ENCODE results near the gene TMEM207.

Gene TMEM207

GRCh38 chr3:190387578-190388213 is 62.0 kb downstream of the TMEM207 start, which contains the start of gene CLDN16:
Gene CLDN16, plus strand, starts transcription at chr3:190388163. Its CDS starts 167 bp downstream, at chr3:190388330.
- Histone ChIP-seq H3K4me1 (no peaks in the 10 kb centered on the region), H3K9me3 (no peaks in the 10 kb centered on the region), H3K36me3 (no peaks in the 10 kb centered on the region), H3K4me3 (ENCODE audit: low read depth, low read length) (no peak within 1 kb of the TSS), H3K27me3 (no peaks in the 10 kb centered on the region)
- no peak for TF ChIP-seq CTCF (IDR thresholded peaks at IDR 0.05; ENCODE audit: low read depth, low read length)
- DNase-seq: no peak

GRCh38 chr3:190385731-190386688 is 63.7 kb downstream of the TMEM207 start:
- DNase-seq: no peak
- no peak for TF ChIP-seq CTCF (IDR thresholded peaks at IDR 0.05; ENCODE audit: low read depth, low read length)
- Histone ChIP-seq H3K9me3 (no peaks in the 10 kb centered on the region), H3K4me3 (ENCODE audit: low read depth, low read length) (no peak overlapping the region), H3K4me1 (no peaks in the 10 kb centered on the region), H3K36me3 (no peaks in the 10 kb centered on the region), H3K27me3 (no peaks in the 10 kb centered on the region)

- Histone ChIP-seq H3K27me3 (no peaks in the 10 kb centered on the region), H3K4me1 (no peaks in the 10 kb centered on the region), H3K36me3 (no peaks in the 10 kb centered on the region), H3K9me3 (no peaks in the 10 kb centered on the region), H3K4me3 (ENCODE audit: low read depth, low read length) (no peak overlapping the region)
- no peak for DNase-seq
- TF ChIP-seq CTCF (IDR thresholded peaks at IDR 0.05; ENCODE audit: low read depth, low read length): no peak
These were observed 65.4 kb downstream of the TMEM207 start for GRCh38 chr3:190384309-190384756.

- TF ChIP-seq CTCF (IDR thresholded peaks at IDR 0.05; ENCODE audit: low read depth, low read length): no peak
- Histone ChIP-seq H3K4me1 (no peaks in the 10 kb centered on the region), H3K4me3 (ENCODE audit: low read depth, low read length) (no peak overlapping the region), H3K27me3 (no peaks in the 10 kb centered on the region), H3K36me3 (no peaks in the 10 kb centered on the region), H3K9me3 (no peaks in the 10 kb centered on the region)
- no peak for DNase-seq
These were observed 67.6 kb downstream of the TMEM207 start for GRCh38 chr3:190382082-190382481.

- H3K4me1 ChIP-seq: no peaks in the 10 kb centered on the region
- no peak overlapping the region for H3K4me3 ChIP-seq (ENCODE audit: low read depth, low read length)
- H3K36me3 ChIP-seq: no peaks in the 10 kb centered on the region
- TF ChIP-seq CTCF (IDR thresholded peaks at IDR 0.05; ENCODE audit: low read depth, low read length): no peak
- DNase-seq: no peak
- H3K9me3 ChIP-seq: no peaks in the 10 kb centered on the region
- H3K27me3 ChIP-seq: no peaks in the 10 kb centered on the region
These were observed 68.3 kb downstream of the TMEM207 start for GRCh38 chr3:190381441-190381840.

Data from BE2C (cell line).